Liver (tissue), 9 donors: Measurements from ENCODE around the gene EPX. TPM values are rescaled to one million over a fixed set of nuclear protein-coding genes. Genes with fewer than 3 reads are reported as not detected.

Experiments used
- DNase-seq: peaks from one replicate; pipeline ENCODE4 v3.0.0-alpha.2; 2017; ENCODE audit warnings: low spot score
- H3K27ac ChIP-seq, 2 donors: one replicate each; pipeline ENCODE4 v1.7.0; 2013; ENCODE audit warnings: inconsistent platforms in 2 of 2, low read length in 2 of 2, control low read depth in 1 of 2, low read depth in 1 of 2, mild to moderate bottlenecking in 1 of 2
- H3K27me3 ChIP-seq, 4 donors: one replicate each; pipeline versions ENCODE4 v1.6.1 to v1.7.0; 2013; ENCODE audit warnings: low read length in 3 of 4, inconsistent platforms in 1 of 4, mild to moderate bottlenecking in 1 of 4, moderate library complexity in 1 of 4; ENCODE audit not compliant: control insufficient read depth in 4 of 4, insufficient read depth in 4 of 4
- H3K36me3 ChIP-seq, 4 donors: one replicate each; pipeline versions ENCODE4 v1.6.1 to v1.7.0; 2013; ENCODE audit warnings: low read length in 3 of 4, mild to moderate bottlenecking in 3 of 4, low read depth in 1 of 4, moderate library complexity in 1 of 4; ENCODE audit not compliant: control insufficient read depth in 4 of 4, insufficient read depth in 3 of 4
- H3K4me1 ChIP-seq, 4 donors: one replicate each; pipeline versions ENCODE4 v1.6.1 to v1.7.0; 2013; ENCODE audit warnings: low read length in 3 of 4, mild to moderate bottlenecking in 3 of 4, moderate library complexity in 1 of 4; ENCODE audit not compliant: control insufficient read depth in 4 of 4, insufficient read depth in 4 of 4
- H3K4me3 ChIP-seq, 3 donors: one replicate each; pipeline versions ENCODE4 v1.6.1 to v1.7.0; 2013; ENCODE audit warnings: low read length in 3 of 3, control low read depth in 1 of 3, low read depth in 1 of 3, mild to moderate bottlenecking in 1 of 3
- H3K9ac ChIP-seq, 2 donors: one replicate each; pipeline ENCODE4 v1.7.0; 2013; ENCODE audit warnings: low read length in 2 of 2, mild to moderate bottlenecking in 2 of 2, moderate library complexity in 2 of 2, control low read depth in 1 of 2, low read depth in 1 of 2
- H3K9me3 ChIP-seq, 4 donors: one replicate each; pipeline versions ENCODE4 v1.6.1 to v1.7.0; 2013; ENCODE audit warnings: low read length in 3 of 4; ENCODE audit not compliant: control insufficient read depth in 4 of 4
- CTCF ChIP-seq: fragments of 150-350 bp; IDR thresholded peaks from 2 replicates; pipeline ENCODE4 v1.5.1; 2017; ENCODE audit warnings: improper control_type of control experiment, low read depth, low read length; ENCODE audit not compliant: missing input control
- EGR1 ChIP-seq, 2 donors: IDR thresholded peaks; 2 replicates each; pipeline ENCODE4 v1.6.1; 2016 to 2018; ENCODE audit warnings: antibody characterized with exemption in 2 of 2, low read depth in 2 of 2
- FOXA1 ChIP-seq: IDR thresholded peaks from 2 replicates; pipeline ENCODE4 v1.6.1; 2016; ENCODE audit warnings: antibody characterized with exemption
- FOXA2 ChIP-seq: IDR thresholded peaks from 2 replicates; pipeline ENCODE4 v1.6.1; 2016; ENCODE audit warnings: antibody characterized with exemption
- GABPA ChIP-seq, 2 donors: IDR thresholded peaks in 1 of 2; conservative IDR thresholded peaks in 1 of 2; 2 replicates each; pipeline ENCODE4 v1.6.1; 2016; ENCODE audit warnings: antibody characterized with exemption in 2 of 2, mild to moderate bottlenecking in 1 of 2, moderate library complexity in 1 of 2
- HNF4A ChIP-seq, 2 donors: conservative IDR thresholded peaks; 2 replicates each; pipeline ENCODE4 v1.6.1; 2016; ENCODE audit warnings: antibody characterized with exemption in 2 of 2, mild to moderate bottlenecking in 2 of 2
- HNF4G ChIP-seq: IDR thresholded peaks from 2 replicates; pipeline ENCODE4 v1.6.1; 2016; ENCODE audit warnings: antibody characterized with exemption
- JUND ChIP-seq, 2 donors: IDR thresholded peaks; 2 replicates each; pipeline ENCODE4 v1.6.1; 2016; ENCODE audit warnings: antibody characterized with exemption in 2 of 2
- MAX ChIP-seq: IDR thresholded peaks from 2 replicates; pipeline ENCODE4 v1.6.1; 2016; ENCODE audit warnings: antibody characterized with exemption
- NR2F2 ChIP-seq: IDR thresholded peaks from 2 replicates; pipeline ENCODE4 v1.6.1; 2016; ENCODE audit warnings: antibody characterized with exemption
- REST ChIP-seq: IDR thresholded peaks from 2 replicates; pipeline ENCODE4 v1.6.1; 2016; ENCODE audit warnings: antibody characterized with exemption, mild to moderate bottlenecking
- SP1 ChIP-seq: IDR thresholded peaks from 2 replicates; pipeline ENCODE4 v1.6.1; 2018; ENCODE audit warnings: antibody characterized with exemption, mild to moderate bottlenecking
- TAF1 ChIP-seq: conservative IDR thresholded peaks from 2 replicates; pipeline ENCODE4 v1.6.1; 2016; ENCODE audit warnings: antibody characterized with exemption, mild to moderate bottlenecking
- YY1 ChIP-seq: IDR thresholded peaks from 2 replicates; pipeline ENCODE4 v1.6.1; 2016; ENCODE audit warnings: antibody characterized with exemption, mild to moderate bottlenecking
- ZBTB33 ChIP-seq: IDR thresholded peaks from 2 replicates; pipeline ENCODE4 v1.6.1; 2016; ENCODE audit warnings: antibody characterized with exemption
- WGBS: extraction: QIAGEN DNeasy Blood & Tissue Kit; methylation state at CpG from one replicate; pipeline ENCODE4 v1.1.7; 2013; 5-methylcytosine and 5-hydroxymethylcytosine counted together
- polyA plus RNA-seq, 2 donors: library from polyadenylated mRNA; stranded (reverse) in 1 of 2; unstranded in 1 of 2; fragments of 200-250 nt in 1 of 2; fragments of >200 nt in 1 of 2; fragmentation: Nextera tagmentation in 1 of 2; extraction: Ambion mirVana in 1 of 2; gene quantifications; one replicate each; pipeline versions ENCODE4 v1.2.1 to v1.2.3, GENCODE V29; 2013 to 2015
- total RNA-seq, 2 donors: library from RNA; depleted of rRNA; stranded (reverse); fragments of >200 nt; gene quantifications; one replicate each; pipeline ENCODE4 v1.2.3, GENCODE V29; 2014
- donor health status: healthy.
- donor health status: healthy.
- donor health status: healthy.
- donor health status: healthy.
- donor health status: healthy.

EPX gene
- total and polyA plus RNA-seq, 4 donors, result 0.09 to 10.0 TPM; not detected in 2

- Histone ChIP-seq H3K9ac (no peak overlapping the region), H3K4me3 (no peak overlapping the region), H3K4me1 (peaks cover 0 to 13% (median 2%) of the 10 kb centered on the region in 4 donors), H3K27ac (no peak overlapping the region), H3K27me3 (no peaks in the 10 kb centered on the region), H3K9me3 (no peaks in the 10 kb centered on the region), H3K36me3 (peaks cover 2 to 19% (median 15%) of the 10 kb centered on the region in 4 donors)
- TF ChIP-seq ZBTB33 (no peak), TAF1 (no peak), JUND (IDR thresholded peaks at IDR 0.05) (no peak), REST (no peak), HNF4A (conservative IDR thresholded peaks at IDR 0.05) (no peak), FOXA2 (no peak), NR2F2 (no peak), SP1 (no peak), MAX (no peak), EGR1 (IDR thresholded peaks at IDR 0.05; ENCODE audit: low read depth in 2 of 2) (no peak), HNF4G (no peak), CTCF (no peak), GABPA (IDR thresholded peaks at IDR 0.05 in 1 of 2, conservative IDR thresholded peaks at IDR 0.05 in 1 of 2) (no peak), FOXA1 (no peak), YY1 (no peak)
- 92% methylated on average over 3 of the region's 3 CpGs for WGBS
- no peak for DNase-seq
Observed at GRCh38 chr17:58217766-58218165, 25.2 kb downstream of the EPX start.

GRCh38 chr17:58219007-58219788 is 26.7 kb downstream of the EPX start, which contains the start of gene MKS1:
Gene MKS1, minus strand, starts transcription at chr17:58219255. Its CDS starts 25 bp downstream, at chr17:58219230.
- Histone ChIP-seq H3K4me1 (peaks cover 0 to 13% (median 2%) of the 10 kb centered on the region in 4 donors), H3K4me3 (peak within 1 kb of the TSS; percentile 86 to 100 (median 94)), H3K9ac (peak within 1 kb of the TSS; percentile 76), H3K9me3 (no peaks in the 10 kb centered on the region), H3K36me3 (peaks cover 0 to 9% (median 3%) of the 10 kb centered on the region in 4 donors), H3K27me3 (no peaks in the 10 kb centered on the region), H3K27ac (peak within 1 kb of the TSS; percentile 32 to 70)
- TF ChIP-seq TAF1 (peak; percentile 29), MAX (no peak), CTCF (peak; percentile 67), SP1 (peak; percentile 19), YY1 (peak; percentile 99), JUND (IDR thresholded peaks at IDR 0.05) (no peak), GABPA (IDR thresholded peaks at IDR 0.05 in 1 of 2, conservative IDR thresholded peaks at IDR 0.05 in 1 of 2) (peak in 1 of 2 donors; percentile 87)
- DNase-seq, result peak; percentile 95
- WGBS, result 3% methylated on average over 56 of the region's 56 CpGs
